ENCODE measurements around the gene TSNAXIP1.

- TF ChIP-seq EZH2 (IDR thresholded peaks at IDR 0.05; ENCODE audit: low read depth, unreplicated experiment): no peak
- no peak for TF ChIP-seq CTCF (conservative IDR thresholded peaks at IDR 0.05; ENCODE audit: low read depth in 2 of 2)
- no peak for TF ChIP-seq REST (IDR thresholded peaks at IDR 0.05; ENCODE audit: unreplicated experiment)
- TF ChIP-seq POLR2AphosphoS5 (IDR thresholded peaks at IDR 0.05; ENCODE audit: low read depth): no peak
- TF ChIP-seq EZH2phosphoT487 (IDR thresholded peaks at IDR 0.05; ENCODE audit: unreplicated experiment): no peak
- TF ChIP-seq CREB1 (CRISPR knock-in tag; IDR thresholded peaks at IDR 0.05; ENCODE audit: low read depth): no peak
- no peak for TF ChIP-seq JUNB (IDR thresholded peaks at IDR 0.05; ENCODE audit: unreplicated experiment)
Measured at GRCh38 chr16:67814567-67814966, 7.9 kb downstream of the TSNAXIP1 start.

All from GM23338 (cell line).